SH-SY5Y (cell line): ENCODE measurements around the gene MLLT6.

Source experiments
- GATA2 ChIP-seq: IDR thresholded peaks from 2 replicates; pipeline ENCODE4 v1.6.1; 2011; ENCODE audit warnings: mild to moderate bottlenecking, low read depth, low read length
- GATA3 ChIP-seq: IDR thresholded peaks from 2 replicates; pipeline ENCODE4 v1.6.1; 2011; ENCODE audit warnings: low read depth, mild to moderate bottlenecking, low read length, moderate library complexity

- TF ChIP-seq GATA2 (no peak), GATA3 (no peak)
Observed at GRCh38 chr17:38740044-38740443, 35.0 kb downstream of the MLLT6 start.
